ENCODE data around the gene OPN5.

The OPN5 gene

GRCh38 chr6:47852727-47853126, 70.9 kb downstream of the OPN5 start:
- in situ Hi-C loops (cut with HindIII; ENCODE audit: low sequenced_read_pairs), result no loop called here

- in situ Hi-C loops (cut with HindIII; ENCODE audit: low sequenced_read_pairs), result no loop called here
Measured at GRCh38 chr6:47853766-47854165, 71.9 kb downstream of the OPN5 start.

- in situ Hi-C loops (cut with HindIII; ENCODE audit: low sequenced_read_pairs), result no loop called here
Measured at GRCh38 chr6:47854971-47855370, 73.1 kb downstream of the OPN5 start.

GRCh38 chr6:47859175-47859574, 77.3 kb downstream of the OPN5 start:
- in situ Hi-C loops (cut with HindIII; ENCODE audit: low sequenced_read_pairs), result no loop called here

DNA sequence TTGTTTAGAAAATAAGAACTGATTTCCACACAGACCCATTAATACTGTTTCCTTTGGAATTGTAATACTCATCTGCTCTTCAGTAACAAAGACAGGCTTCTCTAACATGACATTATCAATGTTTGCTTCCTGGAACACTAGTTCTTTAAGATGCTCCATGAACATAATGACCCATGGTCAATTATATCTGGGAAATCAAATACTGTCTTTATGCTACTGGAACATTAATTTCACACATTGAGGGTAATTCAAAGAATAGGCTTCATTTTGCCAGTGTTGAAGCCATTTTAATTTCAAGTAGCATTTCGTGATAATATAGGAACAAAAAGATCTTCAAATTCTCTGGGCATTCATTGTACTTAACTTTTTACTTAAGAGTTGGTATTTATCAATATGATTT, 80.9 kb downstream of the OPN5 start:
- in situ Hi-C loops (cut with HindIII; ENCODE audit: low sequenced_read_pairs), result no loop called here

- in situ Hi-C loops (cut with HindIII; ENCODE audit: low sequenced_read_pairs), result no loop called here
Measured at GRCh38 chr6:47865206-47865605, 83.4 kb downstream of the OPN5 start.

DNA sequence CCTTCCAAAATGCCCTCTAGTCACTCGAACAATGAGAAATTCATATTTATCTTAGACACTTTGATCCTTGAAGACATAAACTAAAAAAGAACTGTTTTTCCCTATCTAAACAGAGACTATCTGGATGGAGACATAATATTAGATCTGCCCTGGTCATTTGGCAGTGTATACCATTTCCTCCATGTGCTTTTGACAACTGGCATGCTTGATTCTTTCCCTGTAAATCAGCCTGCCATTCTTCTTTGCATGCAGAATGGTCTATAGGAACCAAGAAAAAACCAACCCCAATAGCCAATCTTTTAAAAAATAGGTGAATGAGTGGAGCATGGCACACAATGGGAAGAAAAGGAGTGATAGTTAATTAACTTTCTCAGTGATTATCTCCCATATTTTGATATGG, 93.8 kb downstream of the OPN5 start:
- in situ Hi-C loops (cut with HindIII; ENCODE audit: low sequenced_read_pairs), result no loop called here

All from endothelial cell of hepatic sinusoid (primary cell).